Measurements from ENCODE around the gene STK10. TPM values are rescaled to one million over a fixed set of nuclear protein-coding genes. Genes with fewer than 3 reads are reported as not detected.
A peak's percentile ranks its signal among the peaks of the same experiment; 100 is the strongest.

The STK10 gene
- polyA plus RNA-seq, 3 donors, result 21.5 to 180 (median 47.4) TPM

- Histone ChIP-seq H3K4me3 (replicated peaks in 1 of 3; ENCODE audit: low read depth in 2 of 3, low read length in 3 of 3) (no peak overlapping the region), H3K27ac (ENCODE audit: low read depth in 1 of 2, low read length in 2 of 2) (peak overlapping the region in 1 of 2 donors; percentile 53), H3K9me3 (replicated peaks in 1 of 2; ENCODE audit: control insufficient read depth in 1 of 2, insufficient read depth in 1 of 2, low read length in 2 of 2) (no peaks in the 10 kb centered on the region), H3K9ac (ENCODE audit: insufficient read depth, low read length, poor library complexity, severe bottlenecking) (no peak overlapping the region), H4K20me1 (ENCODE audit: insufficient read depth, low read length) (peaks cover 100% of the 10 kb centered on the region), H3K4me2 (replicated peaks; ENCODE audit: extremely low read depth, low read length, poor library complexity, severe bottlenecking) (no peak overlapping the region), H3K4me1 (ENCODE audit: control insufficient read depth in 1 of 2, insufficient read depth in 2 of 2, low read length in 2 of 2) (peaks cover 24 to 63% of the 10 kb centered on the region in 2 donors), H2AFZ (ENCODE audit: insufficient read depth, low read depth, low read length, poor library complexity, severe bottlenecking) (no peak overlapping the region), H3K27me3 (ENCODE audit: control insufficient read depth in 2 of 2, insufficient read depth in 2 of 2, low read length in 2 of 2) (no peaks in the 10 kb centered on the region), H3K36me3 (replicated peaks in 1 of 2; ENCODE audit: control insufficient read depth in 1 of 2, insufficient read depth in 2 of 2, low read length in 2 of 2) (peaks cover 17 to 79% of the 10 kb centered on the region in 2 donors), H3K79me2 (ENCODE audit: insufficient read depth, low read length) (peaks cover 100% of the 10 kb centered on the region)
- Mint-ChIP-seq H3K4me3 (no peak overlapping the region), H3K36me3 (peaks cover 50 to 62% of the 10 kb centered on the region in 2 donors), H3K9me3 (no peaks in the 10 kb centered on the region), H3K27me3 (ENCODE audit: low read depth in 3 of 3) (peaks cover 0 to 1% (median 0%) of the 10 kb centered on the region in 3 donors), H3K4me1 (peaks cover 65% of the 10 kb centered on the region), H3K27ac (peak overlapping the region; percentile 24 to 87 (median 54))
- TF ChIP-seq CTCF (IDR thresholded peaks at IDR 0.05), result no peak
- DNase-seq, result no peak
- 85% methylated on average over 11 of the region's 13 CpGs for WGBS (ENCODE audit: insufficient coverage)
- intact Hi-C loops (cut with micrococcal nuclease), result no loop called here
Observed at GRCh38 chr5:172164769-172165212, 23.2 kb downstream of the STK10 start.

- Histone ChIP-seq H3K79me2 (ENCODE audit: insufficient read depth, low read length) (peaks cover 100% of the 10 kb centered on the region), H3K4me2 (replicated peaks; ENCODE audit: extremely low read depth, low read length, poor library complexity, severe bottlenecking) (no peak overlapping the region), H3K9me3 (replicated peaks in 1 of 2; ENCODE audit: control insufficient read depth in 1 of 2, insufficient read depth in 1 of 2, low read length in 2 of 2) (no peaks in the 10 kb centered on the region), H3K4me3 (replicated peaks in 1 of 3; ENCODE audit: low read depth in 2 of 3, low read length in 3 of 3) (no peak overlapping the region), H3K4me1 (ENCODE audit: control insufficient read depth in 1 of 2, insufficient read depth in 2 of 2, low read length in 2 of 2) (peaks cover 24 to 62% of the 10 kb centered on the region in 2 donors), H2AFZ (ENCODE audit: insufficient read depth, low read depth, low read length, poor library complexity, severe bottlenecking) (no peak overlapping the region), H3K9ac (ENCODE audit: insufficient read depth, low read length, poor library complexity, severe bottlenecking) (no peak overlapping the region), H4K20me1 (ENCODE audit: insufficient read depth, low read length) (peaks cover 100% of the 10 kb centered on the region), H3K27me3 (ENCODE audit: control insufficient read depth in 2 of 2, insufficient read depth in 2 of 2, low read length in 2 of 2) (no peaks in the 10 kb centered on the region), H3K36me3 (replicated peaks in 1 of 2; ENCODE audit: control insufficient read depth in 1 of 2, insufficient read depth in 2 of 2, low read length in 2 of 2) (peaks cover 10 to 75% of the 10 kb centered on the region in 2 donors), H3K27ac (ENCODE audit: low read depth in 1 of 2, low read length in 2 of 2) (peak overlapping the region in 1 of 2 donors; percentile 68)
- Mint-ChIP-seq H3K36me3 (peaks cover 47 to 57% of the 10 kb centered on the region in 2 donors), H3K4me1 (peaks cover 63% of the 10 kb centered on the region), H3K9me3 (peaks cover 0 to 2% (median 0%) of the 10 kb centered on the region in 7 donors), H3K4me3 (no peak overlapping the region), H3K27me3 (ENCODE audit: low read depth in 3 of 3) (peaks cover 0 to 1% (median 0%) of the 10 kb centered on the region in 3 donors), H3K27ac (peak overlapping the region in 6 of 7 donors; percentile 4 to 67 (median 27))
- no peak for DNase-seq
- no peak for TF ChIP-seq CTCF (IDR thresholded peaks at IDR 0.05)
- intact Hi-C loops (cut with micrococcal nuclease), result no loop called here
- 71% methylated on average over 3 of the region's 4 CpGs for WGBS (ENCODE audit: insufficient coverage)
Observed at GRCh38 chr5:172163346-172163745, 24.7 kb downstream of the STK10 start.
